Hematopoietic multipotent progenitor cell treated with erythropoietin and hydrocortisone succinate and interleukin-3 and kit ligand, for 15 days (in vitro differentiated cells): ENCODE data around the gene FOXL2.

Experiments used
- DNase-seq: peaks from one replicate; pipeline ENCODE4 v3.0.0-alpha.2; 2015; ENCODE audit warnings: low spot score

Gene FOXL2

GRCh38 chr3:138945709-138946662 lies 951 bp downstream of the FOXL2 start:
- no peak for DNase-seq

DNA sequence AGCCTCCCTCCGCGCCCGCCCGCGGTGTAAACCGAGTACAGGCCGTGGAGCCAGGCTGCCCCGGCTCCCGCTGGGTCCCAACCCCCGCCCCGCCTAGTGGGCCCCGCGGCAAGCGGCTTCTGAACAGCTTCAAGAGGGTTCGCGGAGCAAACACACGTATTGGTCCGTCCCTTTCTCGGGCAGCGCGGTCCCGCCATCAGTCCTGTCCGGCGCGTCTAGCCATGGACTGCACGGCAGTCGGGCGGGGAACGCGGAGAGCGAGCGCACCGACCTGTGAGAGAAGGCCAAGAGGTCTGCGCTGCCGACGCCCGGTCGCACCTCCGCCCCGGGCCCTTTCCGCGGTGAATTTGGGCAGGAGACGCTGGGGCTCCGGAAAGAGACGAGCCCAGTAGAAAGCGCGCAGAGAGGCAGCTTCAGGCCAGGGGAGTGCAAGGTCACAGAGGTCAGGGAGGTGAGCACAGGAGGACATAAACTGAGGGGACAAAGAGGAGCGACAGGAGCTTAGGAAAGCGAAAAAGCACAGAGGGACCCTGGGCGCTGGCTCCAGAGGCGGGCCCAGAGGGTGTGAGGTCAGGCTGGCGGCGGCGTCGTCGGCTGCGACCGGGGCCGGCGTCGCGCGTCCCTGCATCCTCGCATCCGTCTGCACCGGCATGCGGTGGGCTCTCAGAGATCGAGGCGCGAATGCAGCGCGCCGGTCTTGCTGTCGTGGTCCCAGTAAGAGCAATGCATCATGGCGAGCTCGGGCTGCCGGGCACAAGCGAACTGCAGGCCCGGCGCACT lies 1.8 kb downstream of the FOXL2 start:
- DNase-seq, result no peak

DNA sequence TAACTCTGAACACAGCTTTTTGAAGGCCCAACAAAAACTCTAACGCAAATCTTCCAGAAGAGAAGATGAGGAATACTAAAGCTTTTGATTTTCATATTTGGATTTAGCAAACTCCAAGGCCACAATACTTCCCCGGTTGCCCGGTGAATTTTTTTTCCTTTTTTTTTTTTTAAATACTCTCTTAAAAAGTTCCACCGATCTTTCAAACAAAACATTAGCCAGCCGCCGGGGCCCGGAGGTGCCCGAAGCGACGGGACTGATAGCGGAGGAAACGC lies 2.3 kb downstream of the FOXL2 start:
- no peak for DNase-seq

DNA sequence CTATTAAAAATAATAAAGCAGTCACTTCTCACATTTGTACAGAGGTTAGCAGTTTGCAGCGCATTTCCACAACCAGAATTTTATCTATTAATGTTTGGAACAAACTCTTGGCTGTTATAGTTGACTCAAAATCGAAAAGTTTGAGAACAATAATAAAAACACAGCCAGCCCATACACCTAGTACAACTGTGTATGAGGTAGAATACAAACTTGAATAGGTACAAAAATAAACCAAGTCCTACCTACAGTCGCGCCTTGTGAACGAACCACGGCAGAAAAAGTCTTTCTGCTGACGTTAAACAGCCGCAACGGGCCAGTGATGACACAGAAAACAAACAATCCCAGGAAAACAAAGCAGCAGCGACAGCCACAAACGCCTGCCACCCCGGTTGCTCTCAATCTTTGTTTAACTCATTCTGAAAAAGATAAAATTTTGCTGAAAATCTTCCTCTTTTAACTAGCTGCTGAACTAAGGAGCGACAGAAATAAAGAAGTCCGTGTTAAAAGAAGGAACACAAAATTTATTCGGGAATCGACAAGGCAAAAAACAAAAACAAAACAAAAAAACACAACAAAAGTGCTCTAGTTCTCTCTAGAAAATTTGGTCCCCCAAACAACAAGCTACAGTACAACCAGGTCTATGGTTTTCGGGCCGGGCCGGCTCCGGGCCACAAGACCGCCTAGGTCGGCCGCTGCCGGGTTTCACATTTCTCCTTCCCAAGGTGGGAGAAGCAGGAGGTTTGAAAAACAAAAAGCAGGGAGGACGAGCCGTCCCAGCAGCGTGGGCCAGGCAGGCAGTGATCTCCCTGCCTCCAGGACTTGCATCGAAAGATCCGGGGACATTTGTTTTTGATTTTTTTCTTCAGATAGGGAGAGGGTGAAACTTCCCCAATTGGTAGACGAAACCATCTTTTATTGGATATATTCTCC lies 2.9 kb downstream of the FOXL2 start:
- DNase-seq, result no peak

GRCh38 chr3:138942861-138943623 lies 3.9 kb downstream of the FOXL2 start:
- no peak for DNase-seq

GRCh38 chr3:138942271-138942670 lies 4.7 kb downstream of the FOXL2 start:
- no peak for DNase-seq

GRCh38 chr3:138941259-138941885 lies 5.6 kb downstream of the FOXL2 start:
- DNase-seq, result no peak

- no peak for DNase-seq
Measured at GRCh38 chr3:138940446-138940845, 6.5 kb downstream of the FOXL2 start.

- DNase-seq, result no peak
Measured at GRCh38 chr3:138939561-138940241, 7.2 kb downstream of the FOXL2 start.

DNA sequence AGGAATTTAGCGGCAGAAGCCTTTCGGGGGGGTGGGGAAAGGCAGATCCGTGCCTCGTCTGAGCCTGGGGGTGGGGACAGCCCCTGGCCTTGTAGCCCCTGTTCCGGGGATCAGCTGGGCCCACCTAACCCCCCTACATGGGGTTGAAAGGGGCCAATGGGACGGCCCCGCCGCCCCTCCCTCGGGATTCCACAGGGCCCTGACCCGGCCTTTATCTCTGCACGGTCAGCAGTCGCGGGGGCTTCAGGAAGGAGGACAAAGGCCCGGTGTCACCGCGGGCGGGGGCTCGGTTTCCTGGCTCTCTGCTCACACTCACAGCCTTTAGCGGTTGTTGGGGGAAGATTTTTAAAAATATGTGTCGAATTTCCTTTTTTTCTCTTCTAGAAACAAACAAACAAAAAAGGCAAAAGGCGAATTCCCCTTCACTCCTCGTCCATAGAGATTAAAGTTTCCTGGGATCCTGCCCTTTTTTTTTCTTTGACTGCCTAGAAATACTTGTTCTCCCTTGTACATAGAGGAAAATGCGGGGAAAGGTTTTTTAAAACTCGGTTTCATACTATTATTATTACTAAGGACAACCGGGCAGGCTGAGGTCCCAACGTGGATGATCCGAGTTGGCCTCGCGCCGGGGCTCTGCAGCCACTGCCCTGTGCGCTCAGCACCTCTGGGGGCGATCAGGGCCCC lies 7.9 kb downstream of the FOXL2 start:
- no peak for DNase-seq

- no peak for DNase-seq
Measured at GRCh38 chr3:138938056-138938876, 8.7 kb downstream of the FOXL2 start.

- no peak for DNase-seq
Measured at GRCh38 chr3:138937690-138938055, 9.3 kb downstream of the FOXL2 start.

DNA sequence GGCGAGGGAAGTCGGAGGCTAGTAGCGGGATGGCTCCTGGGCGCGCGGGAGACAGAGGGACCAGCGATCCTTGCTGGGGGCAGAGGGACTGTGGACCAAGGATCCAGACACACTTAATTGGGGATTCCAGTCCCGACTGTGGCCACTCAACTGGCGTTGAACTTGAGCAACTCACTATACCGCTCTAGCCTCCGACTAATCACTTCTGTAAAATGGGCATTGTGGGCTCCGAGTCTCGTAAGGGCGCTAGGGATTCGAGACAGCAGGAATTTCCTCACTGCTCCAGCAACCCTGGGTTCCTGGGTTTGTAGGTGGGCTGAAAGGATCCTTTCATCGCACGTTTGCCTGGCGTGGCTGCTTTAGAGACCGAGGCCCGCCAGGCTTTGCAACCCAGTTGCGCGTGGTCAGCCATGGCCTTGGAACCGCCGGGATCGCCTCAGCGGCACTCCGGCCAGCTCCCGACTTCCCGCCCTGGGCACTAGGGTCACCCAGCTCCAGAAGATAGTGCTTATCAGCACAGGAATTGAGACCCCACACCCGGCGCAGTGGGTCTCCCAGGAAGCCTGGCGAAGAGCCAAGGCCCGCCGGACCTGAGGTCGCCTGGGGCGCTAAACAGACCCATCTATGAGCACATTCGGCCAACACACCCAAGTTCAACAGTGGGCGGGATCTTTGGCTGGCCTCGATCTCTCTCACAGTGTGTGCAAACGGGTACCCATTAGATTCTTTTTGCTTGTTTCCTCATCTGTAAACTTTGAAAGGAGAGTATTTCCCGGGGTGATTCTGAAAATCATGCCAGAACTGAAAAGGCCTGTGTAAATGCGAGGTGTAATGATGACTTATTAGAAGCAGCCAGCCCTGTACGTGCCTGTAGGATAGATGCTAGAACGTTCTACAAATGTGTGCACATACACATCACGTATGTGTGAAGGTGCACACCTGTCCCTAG lies 9.9 kb downstream of the FOXL2 start:
- DNase-seq, result no peak

DNA sequence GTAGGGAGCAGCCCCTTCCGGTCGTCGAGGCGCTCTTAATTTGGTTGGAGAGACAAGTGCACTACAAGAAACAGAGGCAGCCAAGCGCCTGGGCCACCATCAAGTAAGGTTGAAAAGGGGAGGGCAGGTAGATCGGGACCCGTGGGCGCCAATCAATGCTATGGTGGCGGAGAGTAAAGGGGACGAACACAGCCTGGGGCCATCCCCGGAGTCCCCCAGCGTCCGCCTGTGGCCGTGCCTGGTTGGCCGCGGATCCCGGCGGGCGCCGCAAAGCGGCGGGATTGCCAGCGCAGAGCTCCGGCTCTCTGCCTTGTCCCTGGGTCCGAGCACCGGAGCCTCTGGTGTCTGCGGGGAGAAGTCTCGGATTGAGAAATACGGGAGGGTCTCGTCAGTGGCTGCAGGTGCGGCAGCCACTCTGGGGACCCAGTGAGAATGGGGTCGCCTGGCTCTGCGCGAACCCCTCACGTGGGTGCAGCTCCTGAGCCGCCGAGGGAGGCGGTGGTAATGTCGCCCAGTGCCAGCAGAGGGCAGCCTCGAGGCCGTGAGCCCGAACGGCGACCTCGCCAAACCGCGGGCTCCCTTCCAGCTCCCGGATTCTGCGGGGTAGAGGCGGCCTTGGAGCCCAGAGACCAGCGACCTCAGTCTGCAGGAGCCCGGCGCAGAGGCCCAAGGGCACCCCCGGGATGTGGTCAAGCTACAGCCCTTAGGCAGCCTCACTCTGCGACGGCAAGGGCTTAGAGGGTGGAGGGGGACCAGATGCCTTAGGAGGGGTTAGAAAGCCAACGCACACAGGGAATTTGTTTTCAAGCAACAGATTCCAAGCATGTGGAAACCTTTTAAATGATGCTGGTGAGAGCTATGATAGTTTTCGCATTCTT lies 10.8 kb downstream of the FOXL2 start:
- peak; percentile 51 for DNase-seq

DNA sequence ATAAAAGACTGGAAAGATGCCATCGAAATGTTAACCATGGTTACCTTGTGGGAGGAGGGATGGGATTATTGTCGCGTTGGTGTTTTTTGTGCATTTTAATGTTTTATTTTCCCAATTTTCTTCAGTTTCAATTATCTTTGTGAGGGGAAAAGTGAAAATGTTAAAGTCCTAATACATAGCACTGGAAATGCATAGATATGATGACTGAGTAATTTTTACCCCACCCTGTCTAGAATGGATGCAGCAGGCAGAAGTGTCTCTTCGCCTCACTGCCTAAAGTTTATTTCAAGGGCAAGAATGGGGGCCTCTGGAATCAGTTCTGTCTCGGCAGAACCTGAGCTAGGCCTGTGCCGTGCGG lies 11.5 kb downstream of the FOXL2 start:
- no peak for DNase-seq

DNA sequence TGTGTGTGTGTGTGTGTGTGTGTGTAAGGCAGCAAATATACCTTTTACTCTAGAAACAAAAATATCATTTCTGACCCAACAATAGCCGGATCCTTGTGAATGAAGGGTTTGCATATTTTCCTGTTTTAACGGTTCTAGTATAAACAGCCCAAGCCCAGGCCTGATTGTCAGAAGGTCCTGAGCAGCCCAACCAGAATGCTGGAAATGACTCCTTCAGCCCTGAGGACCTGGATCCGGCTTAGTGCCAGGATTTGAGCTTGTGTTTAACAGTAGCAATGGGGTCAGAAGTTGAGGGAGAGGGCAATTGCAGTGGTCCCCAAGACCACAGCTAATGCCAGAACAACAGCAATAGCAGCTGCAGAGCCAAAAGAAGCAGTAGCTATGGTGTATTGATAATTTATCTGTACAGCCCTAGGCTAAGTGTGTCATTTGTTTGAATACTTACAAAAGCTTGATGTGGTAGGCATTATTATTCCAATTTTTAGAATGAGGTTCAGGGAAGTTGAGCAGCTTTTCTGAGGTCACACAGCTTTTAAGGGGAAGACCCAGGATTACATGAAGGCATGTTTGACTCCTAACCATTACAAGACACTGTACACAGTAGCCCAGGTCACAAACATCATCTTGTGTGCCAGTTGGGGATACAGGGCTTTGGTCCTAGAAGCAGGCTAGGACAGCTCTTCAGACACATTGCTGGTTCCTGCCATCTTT lies 12.8 kb downstream of the FOXL2 start:
- DNase-seq, result no peak
